Coronary artery (tissue), 2 donors: ENCODE measurements around the gene STK24.

Experiments
- DNase-seq: peaks from one replicate; pipeline ENCODE4 v3.0.0-alpha.2; 2017; ENCODE audit warnings: low spot score
- H3K27ac ChIP-seq, 2 donors: fragments of 200-600 bp; sonication (generic); one replicate each; pipeline ENCODE4 v1.5.1; 2016 to 2019
- H3K4me3 ChIP-seq: fragments of 200-600 bp; sonication (generic); 2 replicates; pipeline ENCODE4 v1.5.1; 2016; ENCODE audit warnings: mild to moderate bottlenecking, moderate library complexity
- TF ChIP-seq, protein P1 (sequence below): fragments of 200-600 bp; sonication (generic); IDR thresholded peaks from one replicate; pipeline ENCODE4 v1.5.1; 2019; ENCODE audit warnings: antibody characterized with exemption

STK24 gene

DNA sequence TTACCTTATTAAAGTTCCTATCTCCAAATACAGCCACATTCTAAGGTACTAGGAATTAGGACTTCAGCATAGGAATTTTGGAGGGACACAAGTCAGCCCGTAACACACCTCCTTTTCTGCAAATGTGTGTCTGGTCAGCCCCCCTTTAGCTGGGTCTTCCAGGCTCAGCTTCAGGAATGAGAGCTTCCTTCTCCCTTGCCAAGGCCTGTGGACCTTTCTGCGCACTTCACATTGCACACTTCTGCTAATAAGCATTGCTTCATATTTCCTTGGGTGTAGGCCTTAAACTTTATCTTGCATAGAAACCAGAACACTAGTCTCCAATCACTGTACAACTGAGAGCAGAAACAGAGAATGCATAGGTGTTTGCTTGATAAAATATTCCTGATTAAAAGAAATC is 4.5 kb upstream of the STK24 start:
- DNase-seq = no peak
- TF ChIP-seq, protein P1, sequence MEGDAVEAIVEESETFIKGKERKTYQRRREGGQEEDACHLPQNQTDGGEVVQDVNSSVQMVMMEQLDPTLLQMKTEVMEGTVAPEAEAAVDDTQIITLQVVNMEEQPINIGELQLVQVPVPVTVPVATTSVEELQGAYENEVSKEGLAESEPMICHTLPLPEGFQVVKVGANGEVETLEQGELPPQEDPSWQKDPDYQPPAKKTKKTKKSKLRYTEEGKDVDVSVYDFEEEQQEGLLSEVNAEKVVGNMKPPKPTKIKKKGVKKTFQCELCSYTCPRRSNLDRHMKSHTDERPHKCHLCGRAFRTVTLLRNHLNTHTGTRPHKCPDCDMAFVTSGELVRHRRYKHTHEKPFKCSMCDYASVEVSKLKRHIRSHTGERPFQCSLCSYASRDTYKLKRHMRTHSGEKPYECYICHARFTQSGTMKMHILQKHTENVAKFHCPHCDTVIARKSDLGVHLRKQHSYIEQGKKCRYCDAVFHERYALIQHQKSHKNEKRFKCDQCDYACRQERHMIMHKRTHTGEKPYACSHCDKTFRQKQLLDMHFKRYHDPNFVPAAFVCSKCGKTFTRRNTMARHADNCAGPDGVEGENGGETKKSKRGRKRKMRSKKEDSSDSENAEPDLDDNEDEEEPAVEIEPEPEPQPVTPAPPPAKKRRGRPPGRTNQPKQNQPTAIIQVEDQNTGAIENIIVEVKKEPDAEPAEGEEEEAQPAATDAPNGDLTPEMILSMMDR = no peak
- no peak overlapping the region for H3K4me3 ChIP-seq
- H3K27ac ChIP-seq = peak overlapping the region in 1 of 2 donors; percentile 17

GRCh38 chr13:98580420-98580819 is 3.5 kb upstream of the STK24 start:
- Histone ChIP-seq H3K27ac (no peak overlapping the region), H3K4me3 (no peak overlapping the region)
- TF ChIP-seq, protein P1 = no peak
- no peak for DNase-seq

GRCh38 chr13:98577836-98578285 is 954 bp upstream of the STK24 start:
- no peak for DNase-seq
- peak overlapping the region; percentile 97 for H3K4me3 ChIP-seq
- TF ChIP-seq, protein P1 = no peak
- peak overlapping the region; percentile 97 to 100 for H3K27ac ChIP-seq

DNA sequence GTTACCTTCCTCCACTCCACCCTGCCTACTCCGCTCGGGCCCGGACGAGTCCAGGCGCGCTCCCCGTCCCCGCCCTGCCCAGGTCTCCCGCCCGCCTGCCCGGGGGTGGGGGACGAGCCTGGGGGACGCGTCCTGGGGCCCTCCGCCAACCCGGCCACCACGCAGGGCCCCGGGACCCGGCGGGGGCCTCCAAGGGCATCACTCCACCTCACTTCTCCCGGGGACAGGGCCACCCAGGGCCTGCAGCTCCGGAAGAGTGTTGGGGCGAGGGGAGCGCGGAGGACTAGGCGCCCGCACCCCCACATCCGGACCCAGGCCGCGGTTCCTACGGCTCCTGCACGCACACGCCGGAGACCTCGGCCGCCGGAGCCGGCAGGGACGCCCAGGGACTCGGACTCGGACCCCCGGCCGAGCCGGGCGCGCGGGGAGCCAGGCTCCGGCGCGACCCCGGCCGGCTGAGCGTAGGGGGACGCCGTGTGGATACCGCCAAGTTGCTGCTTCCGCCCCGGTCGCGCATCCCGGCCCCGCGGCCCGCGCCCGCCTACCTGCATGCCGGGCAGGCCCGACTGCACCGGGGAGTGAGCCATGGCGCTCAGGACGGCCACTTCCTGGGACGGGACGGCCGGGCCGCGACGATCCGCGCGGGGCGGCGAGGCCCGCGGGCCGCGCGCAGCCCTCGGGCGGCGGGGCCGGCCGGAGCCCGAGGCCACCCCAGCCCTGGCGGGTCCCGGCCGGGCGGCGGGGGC is 534 bp downstream of the STK24 start:
- H3K27ac ChIP-seq = peak overlapping the region; percentile 97 to 100
- TF ChIP-seq, protein P1 = no peak
- peak; percentile 80 for DNase-seq
- peak overlapping the region; percentile 97 for H3K4me3 ChIP-seq

- TF ChIP-seq, protein P1 = no peak
- Histone ChIP-seq H3K4me3 (peak overlapping the region; percentile 97), H3K27ac (peak overlapping the region; percentile 97 to 100)
- DNase-seq = no peak
Measured at GRCh38 chr13:98575904-98576199, 1.1 kb downstream of the STK24 start.

GRCh38 chr13:98575009-98575903 is 1.7 kb downstream of the STK24 start:
- TF ChIP-seq, protein P1 = no peak
- H3K27ac ChIP-seq = peak overlapping the region; percentile 97 to 100
- no peak for DNase-seq
- H3K4me3 ChIP-seq = peak overlapping the region; percentile 97
